HEK293T (cell line): ENCODE measurements around the gene DSCAM.

Experiments
- FOXA1 ChIP-seq: fragments of 450-650 bp; IDR thresholded peaks from 2 replicates; pipeline ENCODE4 v1.6.1; 2016; ENCODE audit warnings: mild to moderate bottlenecking
- FOXK2 ChIP-seq: fragments of 450-650 bp; IDR thresholded peaks from 2 replicates; pipeline ENCODE4 v1.6.1; 2016; ENCODE audit warnings: mild to moderate bottlenecking
- FOXM1 ChIP-seq: fragments of 450-650 bp; IDR thresholded peaks from 2 replicates; pipeline ENCODE4 v1.6.1; 2017; ENCODE audit warnings: mild to moderate bottlenecking, borderline replicate concordance
- HDGF ChIP-seq: fragments of 450-650 bp; IDR thresholded peaks from 2 replicates; pipeline ENCODE4 v1.6.1; 2017; ENCODE audit warnings: antibody characterized with exemption, borderline replicate concordance
- LEF1 ChIP-seq: fragments of 450-650 bp; IDR thresholded peaks from 2 replicates; pipeline ENCODE4 v1.6.1; 2017; ENCODE audit warnings: mild to moderate bottlenecking, borderline replicate concordance
- NFRKB ChIP-seq: fragments of 450-650 bp; IDR thresholded peaks from 2 replicates; pipeline ENCODE4 v1.6.1; 2016; ENCODE audit warnings: mild to moderate bottlenecking, moderate library complexity
- SP1 ChIP-seq: fragments of 450-650 bp; IDR thresholded peaks from 2 replicates; pipeline ENCODE4 v1.6.1; 2017
- SUZ12 ChIP-seq: fragments of 450-650 bp; IDR thresholded peaks from 2 replicates; pipeline ENCODE4 v1.6.1; 2016; ENCODE audit warnings: mild to moderate bottlenecking
- TARDBP ChIP-seq: fragments of 450-650 bp; IDR thresholded peaks from 2 replicates; pipeline ENCODE4 v1.6.1; 2016
- ZNF384 ChIP-seq: fragments of 450-650 bp; IDR thresholded peaks from 2 replicates; pipeline ENCODE4 v1.6.1; 2016

DNA sequence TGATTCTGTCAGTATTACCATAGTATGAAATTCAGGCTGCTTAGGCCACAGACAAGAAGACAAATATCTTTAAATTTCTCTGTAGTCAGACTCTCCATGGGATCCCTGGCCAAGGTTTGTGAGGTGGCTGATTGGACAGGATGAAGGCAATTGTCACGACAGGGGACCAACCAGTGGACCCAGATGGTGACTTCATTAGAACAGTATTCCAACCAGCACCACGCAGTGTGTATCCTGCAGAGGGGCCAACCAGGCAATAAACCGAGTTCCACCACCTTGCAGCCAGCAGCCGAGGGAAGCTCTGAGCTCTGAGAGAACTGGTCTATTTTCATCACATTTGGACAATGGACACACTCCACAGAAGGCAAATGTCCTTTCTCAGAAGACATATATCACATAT, 16.1 kb downstream of the DSCAM start:
- TF ChIP-seq FOXM1 (no peak), SUZ12 (no peak), SP1 (no peak), FOXK2 (no peak), LEF1 (no peak), TARDBP (no peak), HDGF (no peak), FOXA1 (no peak), ZNF384 (no peak), NFRKB (no peak)
